A549 (cell line): Measurements from ENCODE around the gene ITGA1.

Source experiments
- CHD4 ChIP-seq: fragments of 200-600 bp; sonication (generic); IDR thresholded peaks from 2 replicates; pipeline ENCODE4 v1.6.1; 2016; ENCODE audit warnings: antibody characterized with exemption, mild to moderate bottlenecking, borderline replicate concordance
- EP300 ChIP-seq, 2 experiments: fragments of >200 bp; sonication (Bioruptor Twin); formaldehyde crosslinking; IDR thresholded peaks; 2 replicates in 1 of 2; 3 replicates in 1 of 2; pipeline ENCODE4 v1.6.1; 2016 to 2017
- MAZ ChIP-seq: fragments of 150-350 bp; IDR thresholded peaks from 2 replicates; pipeline ENCODE4 v1.6.1; 2014; ENCODE audit warnings: antibody characterized with exemption, low read depth, low read length, borderline replicate concordance
- PHF8 ChIP-seq: fragments of 200-600 bp; sonication (generic); IDR thresholded peaks from 2 replicates; pipeline ENCODE4 v1.6.1; 2016; ENCODE audit warnings: low read depth, mild to moderate bottlenecking, antibody characterized with exemption, moderate library complexity, borderline replicate concordance
- TF ChIP-seq, protein P1 (sequence below): fragments of >200 bp; sonication (Bioruptor Twin); formaldehyde crosslinking; IDR thresholded peaks from 3 replicates; pipeline ENCODE4 v1.5.1; 2016

DNA sequence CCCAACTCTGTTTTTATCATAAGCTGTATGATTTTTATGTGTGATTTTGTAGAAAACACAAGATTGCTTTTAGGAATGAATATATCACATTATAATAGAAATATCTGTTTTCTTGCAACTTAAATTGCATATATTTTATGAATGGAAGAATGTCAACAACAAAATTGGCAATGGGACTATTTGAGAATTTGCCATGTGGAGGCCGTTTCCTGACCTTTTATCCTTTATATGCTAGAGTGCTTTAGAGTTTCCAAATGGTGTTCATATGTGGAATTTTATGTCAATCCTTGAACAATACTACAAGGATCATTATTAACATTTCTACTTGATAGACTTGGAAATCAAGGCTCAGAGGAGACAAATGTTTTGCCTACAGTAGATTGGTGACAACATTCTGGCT is 34.2 kb downstream of the ITGA1 start:
- TF ChIP-seq, protein P1, sequence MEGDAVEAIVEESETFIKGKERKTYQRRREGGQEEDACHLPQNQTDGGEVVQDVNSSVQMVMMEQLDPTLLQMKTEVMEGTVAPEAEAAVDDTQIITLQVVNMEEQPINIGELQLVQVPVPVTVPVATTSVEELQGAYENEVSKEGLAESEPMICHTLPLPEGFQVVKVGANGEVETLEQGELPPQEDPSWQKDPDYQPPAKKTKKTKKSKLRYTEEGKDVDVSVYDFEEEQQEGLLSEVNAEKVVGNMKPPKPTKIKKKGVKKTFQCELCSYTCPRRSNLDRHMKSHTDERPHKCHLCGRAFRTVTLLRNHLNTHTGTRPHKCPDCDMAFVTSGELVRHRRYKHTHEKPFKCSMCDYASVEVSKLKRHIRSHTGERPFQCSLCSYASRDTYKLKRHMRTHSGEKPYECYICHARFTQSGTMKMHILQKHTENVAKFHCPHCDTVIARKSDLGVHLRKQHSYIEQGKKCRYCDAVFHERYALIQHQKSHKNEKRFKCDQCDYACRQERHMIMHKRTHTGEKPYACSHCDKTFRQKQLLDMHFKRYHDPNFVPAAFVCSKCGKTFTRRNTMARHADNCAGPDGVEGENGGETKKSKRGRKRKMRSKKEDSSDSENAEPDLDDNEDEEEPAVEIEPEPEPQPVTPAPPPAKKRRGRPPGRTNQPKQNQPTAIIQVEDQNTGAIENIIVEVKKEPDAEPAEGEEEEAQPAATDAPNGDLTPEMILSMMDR, result no peak
- TF ChIP-seq CHD4 (no peak), EP300 (IDR thresholded peaks at IDR 0.05) (no peak), MAZ (no peak), PHF8 (no peak)
